GM21825 (cell line): ENCODE data around the gene CLCN4.
A peak's percentile ranks its signal among the peaks of the same experiment; 100 is the strongest.

Experiments used
- ATAC-seq: cut with Tn5 transposase; IDR thresholded peaks from one replicate; pipeline ENCODE4 v1.9.1; 2021; ENCODE audit warnings: mild to moderate bottlenecking, moderate library complexity; ENCODE audit not compliant: unreplicated experiment

The CLCN4 gene

GRCh38 chrX:10190367-10190766 lies 33.6 kb downstream of the CLCN4 start:
- peak; percentile 45 for ATAC-seq

DNA sequence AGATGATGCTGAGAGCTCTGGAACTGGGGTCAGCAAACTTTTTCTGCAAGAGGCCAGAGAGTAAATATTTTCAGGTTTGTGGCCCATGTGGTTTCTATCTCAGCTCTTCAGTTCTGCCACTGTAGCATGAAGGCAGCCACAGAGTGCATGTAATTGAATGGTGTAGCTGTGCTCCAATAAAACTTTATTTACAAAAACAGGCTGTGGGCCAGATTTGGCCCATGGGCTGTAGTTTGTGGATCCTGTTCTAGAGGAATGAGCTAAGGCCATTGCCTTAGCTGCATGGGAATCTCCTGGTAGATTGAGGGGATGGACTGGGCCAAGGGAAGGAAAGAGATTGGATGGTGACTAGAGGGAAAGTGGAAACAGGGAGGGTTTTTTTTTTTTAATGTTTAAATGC lies 36.8 kb downstream of the CLCN4 start:
- no peak for ATAC-seq

DNA sequence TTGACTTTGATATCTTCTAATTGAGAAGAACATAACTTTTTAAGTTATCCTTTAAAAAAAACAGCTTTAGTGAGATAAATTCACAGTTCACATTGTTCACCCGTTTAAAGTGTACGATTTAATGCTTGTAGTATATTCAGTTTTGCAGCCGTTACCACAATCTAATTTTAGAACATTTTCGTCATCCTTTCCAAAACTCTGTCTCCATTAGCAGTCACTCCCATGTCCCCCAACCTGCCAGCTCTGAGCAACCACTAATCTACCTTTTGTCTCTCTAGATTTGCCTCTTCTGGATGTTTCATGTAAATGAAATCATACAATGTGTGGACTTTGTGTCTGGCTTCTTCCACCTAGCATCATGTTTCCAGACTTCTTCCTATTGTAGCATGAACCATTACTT lies 38.6 kb downstream of the CLCN4 start:
- no peak for ATAC-seq

DNA sequence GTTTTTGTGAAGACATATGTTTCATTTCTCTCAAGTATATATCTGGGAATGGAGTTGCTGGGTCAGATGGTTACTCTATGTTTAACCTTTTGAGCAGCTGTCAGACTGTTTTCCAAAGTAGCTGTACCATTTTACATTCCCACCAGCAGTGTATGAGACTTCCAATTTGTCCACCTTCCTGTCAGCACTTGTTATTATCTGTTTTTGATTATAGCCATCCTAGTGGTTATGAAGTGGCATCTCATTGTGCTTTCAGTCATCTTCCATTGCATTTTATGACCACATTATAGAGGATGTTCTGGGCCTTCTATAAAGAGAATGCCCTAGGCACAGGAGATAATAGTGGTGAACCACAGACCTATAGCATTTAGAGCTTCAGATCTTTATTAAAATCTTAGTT lies 39.2 kb downstream of the CLCN4 start:
- no peak for ATAC-seq

- no peak for ATAC-seq
Measured at GRCh38 chrX:10197279-10198210, 40.8 kb downstream of the CLCN4 start.

GRCh38 chrX:10198254-10198653 lies 41.5 kb downstream of the CLCN4 start:
- ATAC-seq: no peak

DNA sequence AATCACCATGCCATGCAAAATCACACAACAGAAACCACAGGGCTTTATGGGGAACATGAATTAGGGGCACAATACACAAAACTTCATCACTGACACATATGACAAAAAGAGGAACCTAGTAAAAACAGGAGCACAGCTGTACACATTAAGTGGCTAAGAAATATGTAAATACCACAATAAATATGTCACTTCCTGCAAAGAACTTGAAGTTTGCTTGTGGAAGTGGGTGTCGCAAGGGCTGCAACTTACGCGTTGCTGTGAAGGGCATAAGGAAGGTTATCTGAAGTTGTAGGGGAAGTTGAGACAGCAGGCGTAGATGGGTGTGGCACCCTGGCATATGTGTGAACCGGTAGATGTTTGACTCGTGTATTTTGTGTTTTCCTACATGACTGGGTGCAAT lies 42.4 kb downstream of the CLCN4 start:
- no peak for ATAC-seq

GRCh38 chrX:10203617-10204016 lies 46.8 kb downstream of the CLCN4 start:
- no peak for ATAC-seq

GRCh38 chrX:10206317-10206716 lies 49.5 kb downstream of the CLCN4 start:
- no peak for ATAC-seq

DNA sequence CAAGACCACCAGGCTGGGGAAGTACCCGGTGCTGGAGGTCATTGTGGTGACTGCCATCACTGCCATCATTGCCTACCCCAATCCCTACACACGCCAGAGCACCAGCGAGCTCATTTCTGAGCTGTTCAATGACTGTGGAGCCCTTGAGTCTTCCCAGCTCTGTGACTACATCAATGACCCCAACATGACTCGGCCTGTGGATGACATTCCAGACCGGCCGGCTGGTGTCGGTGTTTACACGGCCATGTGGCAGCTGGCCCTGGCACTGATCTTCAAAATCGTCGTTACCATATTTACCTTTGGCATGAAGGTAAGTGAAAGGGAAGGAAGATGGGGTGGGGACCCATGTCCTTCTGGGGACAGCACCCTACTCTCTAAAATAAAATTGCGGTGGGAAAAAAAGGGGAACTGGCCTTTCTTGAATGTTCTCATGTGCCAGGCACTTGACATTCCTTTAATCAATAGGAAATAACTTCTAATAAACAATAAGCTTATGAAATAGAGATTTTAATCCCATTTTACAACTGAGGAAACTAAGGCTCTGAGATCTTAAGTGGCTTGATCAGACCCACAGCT lies 51.6 kb downstream of the CLCN4 start:
- ATAC-seq: no peak

DNA sequence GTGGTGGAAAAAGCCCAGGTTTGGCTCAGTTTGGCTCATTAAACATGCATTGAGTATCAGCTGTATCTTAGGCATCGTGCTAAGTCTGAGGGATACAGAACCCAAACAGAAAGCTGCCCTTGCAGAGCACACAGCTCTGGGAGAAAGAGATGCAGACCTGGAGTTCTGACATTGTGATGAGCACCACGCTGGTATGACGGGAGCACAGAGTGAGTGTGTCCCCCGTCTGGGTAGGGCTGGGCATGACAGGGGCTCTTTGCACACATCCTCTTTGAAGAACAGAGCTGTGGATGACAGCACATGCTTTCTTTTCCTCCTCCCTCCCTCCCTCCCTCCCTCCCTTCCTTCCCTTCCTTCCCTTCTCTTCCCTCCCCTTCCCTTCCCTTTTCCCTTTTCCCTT lies 52.2 kb downstream of the CLCN4 start:
- ATAC-seq: no peak

GRCh38 chrX:10212395-10212794 lies 55.6 kb downstream of the CLCN4 start:
- no peak for ATAC-seq

- ATAC-seq: no peak
Measured at GRCh38 chrX:10213716-10214115, 56.9 kb downstream of the CLCN4 start.

GRCh38 chrX:10216208-10216607 lies 59.4 kb downstream of the CLCN4 start:
- no peak for ATAC-seq

- no peak for ATAC-seq
Measured at GRCh38 chrX:10217198-10217597, 60.4 kb downstream of the CLCN4 start.

GRCh38 chrX:10221651-10222050 lies 64.9 kb downstream of the CLCN4 start:
- ATAC-seq: no peak

GRCh38 chrX:10223276-10223675 lies 66.5 kb downstream of the CLCN4 start:
- ATAC-seq: no peak

GRCh38 chrX:10223781-10224180 lies 67.0 kb downstream of the CLCN4 start:
- no peak for ATAC-seq

GRCh38 chrX:10230222-10230621 lies 73.4 kb downstream of the CLCN4 start:
- ATAC-seq: no peak

DNA sequence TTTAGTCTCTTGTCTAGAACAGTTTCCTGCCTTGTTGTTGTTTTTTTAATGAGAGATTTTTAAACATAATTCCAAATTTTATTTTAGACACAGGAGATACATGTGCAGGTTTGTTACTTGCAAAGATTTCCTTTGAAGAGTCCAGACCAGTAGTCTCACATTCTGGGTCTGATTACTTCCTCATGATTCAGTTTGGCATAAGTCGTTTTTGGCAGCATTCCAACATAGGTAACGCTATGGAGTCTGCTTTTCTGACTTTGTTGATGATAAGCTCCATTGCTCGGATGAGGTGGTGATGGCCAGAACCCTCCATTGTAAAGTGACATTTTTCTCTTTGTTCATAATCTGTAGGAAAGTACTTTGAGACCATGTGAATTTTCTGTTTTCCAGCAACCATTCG lies 74.7 kb downstream of the CLCN4 start:
- ATAC-seq: no peak

- no peak for ATAC-seq
Measured at GRCh38 chrX:10233173-10233572, 76.4 kb downstream of the CLCN4 start.

- ATAC-seq: no peak
Measured at GRCh38 chrX:10233696-10234095, 76.9 kb downstream of the CLCN4 start.
